Measurements from ENCODE around the gene SYDE1. TPM values are rescaled to one million over a fixed set of nuclear protein-coding genes. Genes with fewer than 3 reads are reported as not detected.

SYDE1 gene
- total RNA-seq, 1 experiment from 2014 or later, result 15.0 TPM

DNA sequence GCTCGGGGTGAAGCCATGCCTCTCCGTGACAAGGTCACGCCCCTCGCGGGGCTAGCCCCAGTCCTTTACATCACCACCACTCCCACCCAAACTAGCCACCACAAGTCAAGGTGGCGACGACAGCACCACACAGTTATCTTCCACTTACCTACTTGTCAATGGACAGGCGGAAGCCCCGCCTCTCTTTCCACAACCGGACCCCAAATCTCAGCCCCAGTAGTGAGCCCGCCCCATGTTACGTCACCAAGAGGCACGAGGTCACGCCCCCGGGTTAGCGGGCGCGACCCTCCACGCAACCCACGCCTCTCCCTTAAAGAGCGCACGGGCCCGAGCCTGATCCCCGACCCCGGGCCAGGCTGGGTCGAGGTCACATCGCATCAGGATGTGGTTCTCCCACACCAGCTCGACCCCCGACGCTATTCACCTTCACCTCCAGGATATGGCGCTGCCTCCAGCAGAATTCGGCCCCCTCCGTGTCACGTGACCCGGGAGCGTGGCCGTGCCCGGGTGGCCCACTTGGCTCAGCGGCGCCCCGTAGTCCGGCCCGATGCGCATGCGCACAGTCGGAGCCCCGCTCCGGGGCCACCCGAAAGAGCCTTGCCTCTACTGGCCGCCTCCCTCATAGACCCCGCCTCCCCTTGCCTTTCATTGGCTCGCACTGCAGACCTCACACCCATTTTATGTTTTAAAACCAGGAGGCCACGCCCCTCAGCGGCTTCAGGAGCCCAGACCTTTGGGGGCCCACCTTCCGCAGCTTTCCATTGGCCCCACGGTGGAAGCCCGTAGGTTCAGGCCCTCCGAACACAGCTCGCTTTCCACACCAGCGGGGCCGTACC, 18.2 kb downstream of the SYDE1 start (continued):
- TF ChIP-seq, protein P1, sequence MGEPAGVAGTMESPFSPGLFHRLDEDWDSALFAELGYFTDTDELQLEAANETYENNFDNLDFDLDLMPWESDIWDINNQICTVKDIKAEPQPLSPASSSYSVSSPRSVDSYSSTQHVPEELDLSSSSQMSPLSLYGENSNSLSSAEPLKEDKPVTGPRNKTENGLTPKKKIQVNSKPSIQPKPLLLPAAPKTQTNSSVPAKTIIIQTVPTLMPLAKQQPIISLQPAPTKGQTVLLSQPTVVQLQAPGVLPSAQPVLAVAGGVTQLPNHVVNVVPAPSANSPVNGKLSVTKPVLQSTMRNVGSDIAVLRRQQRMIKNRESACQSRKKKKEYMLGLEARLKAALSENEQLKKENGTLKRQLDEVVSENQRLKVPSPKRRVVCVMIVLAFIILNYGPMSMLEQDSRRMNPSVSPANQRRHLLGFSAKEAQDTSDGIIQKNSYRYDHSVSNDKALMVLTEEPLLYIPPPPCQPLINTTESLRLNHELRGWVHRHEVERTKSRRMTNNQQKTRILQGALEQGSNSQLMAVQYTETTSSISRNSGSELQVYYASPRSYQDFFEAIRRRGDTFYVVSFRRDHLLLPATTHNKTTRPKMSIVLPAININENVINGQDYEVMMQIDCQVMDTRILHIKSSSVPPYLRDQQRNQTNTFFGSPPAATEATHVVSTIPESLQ (CRISPR knock-in tag; IDR thresholded peaks at IDR 0.05), result no peak
- TF ChIP-seq, protein P2, sequence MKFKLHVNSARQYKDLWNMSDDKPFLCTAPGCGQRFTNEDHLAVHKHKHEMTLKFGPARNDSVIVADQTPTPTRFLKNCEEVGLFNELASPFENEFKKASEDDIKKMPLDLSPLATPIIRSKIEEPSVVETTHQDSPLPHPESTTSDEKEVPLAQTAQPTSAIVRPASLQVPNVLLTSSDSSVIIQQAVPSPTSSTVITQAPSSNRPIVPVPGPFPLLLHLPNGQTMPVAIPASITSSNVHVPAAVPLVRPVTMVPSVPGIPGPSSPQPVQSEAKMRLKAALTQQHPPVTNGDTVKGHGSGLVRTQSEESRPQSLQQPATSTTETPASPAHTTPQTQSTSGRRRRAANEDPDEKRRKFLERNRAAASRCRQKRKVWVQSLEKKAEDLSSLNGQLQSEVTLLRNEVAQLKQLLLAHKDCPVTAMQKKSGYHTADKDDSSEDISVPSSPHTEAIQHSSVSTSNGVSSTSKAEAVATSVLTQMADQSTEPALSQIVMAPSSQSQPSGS (CRISPR knock-in tag; IDR thresholded peaks at IDR 0.05; ENCODE audit: borderline replicate concordance, low read depth), result no peak
- TF ChIP-seq FOXJ3 (CRISPR knock-in tag; IDR thresholded peaks at IDR 0.05; ENCODE audit: borderline replicate concordance) (no peak), GABPB1 (CRISPR knock-in tag; IDR thresholded peaks at IDR 0.05) (peak; percentile 68; the same call in 1 of the 2 replicates), PRRX2 (CRISPR knock-in tag; IDR thresholded peaks at IDR 0.05) (no peak), FOXP1 (CRISPR knock-in tag; IDR thresholded peaks at IDR 0.05; ENCODE audit: borderline replicate concordance) (0 out of 2 replicates have a peak, but pooled peaks have one; percentile 7), TEAD1 (CRISPR knock-in tag; IDR thresholded peaks at IDR 0.05) (peak; percentile 19), NFYB (CRISPR knock-in tag; conservative IDR thresholded peaks at IDR 0.05; ENCODE audit: low read depth) (peak; percentile 85), CREB1 (CRISPR knock-in tag; IDR thresholded peaks at IDR 0.05) (no peak), CBFB (CRISPR knock-in tag; IDR thresholded peaks at IDR 0.05; ENCODE audit: low read depth) (no peak)
- TF ChIP-seq, protein P3, sequence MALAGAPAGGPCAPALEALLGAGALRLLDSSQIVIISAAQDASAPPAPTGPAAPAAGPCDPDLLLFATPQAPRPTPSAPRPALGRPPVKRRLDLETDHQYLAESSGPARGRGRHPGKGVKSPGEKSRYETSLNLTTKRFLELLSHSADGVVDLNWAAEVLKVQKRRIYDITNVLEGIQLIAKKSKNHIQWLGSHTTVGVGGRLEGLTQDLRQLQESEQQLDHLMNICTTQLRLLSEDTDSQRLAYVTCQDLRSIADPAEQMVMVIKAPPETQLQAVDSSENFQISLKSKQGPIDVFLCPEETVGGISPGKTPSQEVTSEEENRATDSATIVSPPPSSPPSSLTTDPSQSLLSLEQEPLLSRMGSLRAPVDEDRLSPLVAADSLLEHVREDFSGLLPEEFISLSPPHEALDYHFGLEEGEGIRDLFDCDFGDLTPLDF (CRISPR knock-in tag; IDR thresholded peaks at IDR 0.05), result no peak
- TF ChIP-seq, protein P4, sequence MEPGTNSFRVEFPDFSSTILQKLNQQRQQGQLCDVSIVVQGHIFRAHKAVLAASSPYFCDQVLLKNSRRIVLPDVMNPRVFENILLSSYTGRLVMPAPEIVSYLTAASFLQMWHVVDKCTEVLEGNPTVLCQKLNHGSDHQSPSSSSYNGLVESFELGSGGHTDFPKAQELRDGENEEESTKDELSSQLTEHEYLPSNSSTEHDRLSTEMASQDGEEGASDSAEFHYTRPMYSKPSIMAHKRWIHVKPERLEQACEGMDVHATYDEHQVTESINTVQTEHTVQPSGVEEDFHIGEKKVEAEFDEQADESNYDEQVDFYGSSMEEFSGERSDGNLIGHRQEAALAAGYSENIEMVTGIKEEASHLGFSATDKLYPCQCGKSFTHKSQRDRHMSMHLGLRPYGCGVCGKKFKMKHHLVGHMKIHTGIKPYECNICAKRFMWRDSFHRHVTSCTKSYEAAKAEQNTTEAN (CRISPR knock-in tag; IDR thresholded peaks at IDR 0.05), result no peak
- TF ChIP-seq, protein P5, sequence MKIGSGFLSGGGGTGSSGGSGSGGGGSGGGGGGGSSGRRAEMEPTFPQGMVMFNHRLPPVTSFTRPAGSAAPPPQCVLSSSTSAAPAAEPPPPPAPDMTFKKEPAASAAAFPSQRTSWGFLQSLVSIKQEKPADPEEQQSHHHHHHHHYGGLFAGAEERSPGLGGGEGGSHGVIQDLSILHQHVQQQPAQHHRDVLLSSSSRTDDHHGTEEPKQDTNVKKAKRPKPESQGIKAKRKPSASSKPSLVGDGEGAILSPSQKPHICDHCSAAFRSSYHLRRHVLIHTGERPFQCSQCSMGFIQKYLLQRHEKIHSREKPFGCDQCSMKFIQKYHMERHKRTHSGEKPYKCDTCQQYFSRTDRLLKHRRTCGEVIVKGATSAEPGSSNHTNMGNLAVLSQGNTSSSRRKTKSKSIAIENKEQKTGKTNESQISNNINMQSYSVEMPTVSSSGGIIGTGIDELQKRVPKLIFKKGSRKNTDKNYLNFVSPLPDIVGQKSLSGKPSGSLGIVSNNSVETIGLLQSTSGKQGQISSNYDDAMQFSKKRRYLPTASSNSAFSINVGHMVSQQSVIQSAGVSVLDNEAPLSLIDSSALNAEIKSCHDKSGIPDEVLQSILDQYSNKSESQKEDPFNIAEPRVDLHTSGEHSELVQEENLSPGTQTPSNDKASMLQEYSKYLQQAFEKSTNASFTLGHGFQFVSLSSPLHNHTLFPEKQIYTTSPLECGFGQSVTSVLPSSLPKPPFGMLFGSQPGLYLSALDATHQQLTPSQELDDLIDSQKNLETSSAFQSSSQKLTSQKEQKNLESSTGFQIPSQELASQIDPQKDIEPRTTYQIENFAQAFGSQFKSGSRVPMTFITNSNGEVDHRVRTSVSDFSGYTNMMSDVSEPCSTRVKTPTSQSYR (CRISPR knock-in tag; IDR thresholded peaks at IDR 0.05), result no peak

DNA sequence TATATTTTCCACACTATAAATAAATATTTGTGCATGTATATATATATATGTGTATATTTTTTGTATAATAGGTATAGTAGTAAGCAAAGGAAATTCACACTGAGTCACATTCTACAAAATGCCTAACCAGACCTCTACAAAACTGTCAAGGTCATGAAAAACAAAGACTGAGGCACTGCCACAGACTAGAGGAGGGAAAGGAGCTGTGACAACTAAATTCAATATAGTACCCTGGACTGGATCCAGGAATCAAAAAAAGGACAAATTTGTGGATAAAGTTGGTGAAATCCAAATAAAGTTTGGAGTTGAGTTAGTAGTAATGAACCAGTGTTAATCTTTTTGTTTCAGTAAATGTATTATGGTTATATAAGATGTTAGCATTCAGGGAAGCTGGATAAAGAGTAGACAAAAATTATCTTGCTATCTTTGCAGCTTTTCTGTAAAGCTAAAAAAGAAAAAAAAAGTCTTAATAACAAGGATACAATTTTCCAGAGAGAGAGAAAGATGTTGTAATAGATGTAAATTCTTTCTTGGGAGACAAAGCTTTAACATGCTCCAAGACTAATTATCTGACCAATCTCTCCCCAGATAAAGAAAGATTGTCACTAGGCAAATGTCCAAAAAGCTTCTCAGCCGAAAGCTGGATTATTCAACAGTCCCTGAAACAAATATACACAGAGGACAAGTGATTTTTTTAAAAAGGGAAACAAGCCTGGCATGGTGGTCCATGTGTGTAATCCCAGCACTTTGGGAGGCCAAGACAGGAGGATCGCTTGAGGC, 19.1 kb downstream of the SYDE1 start:
- peaks cover 6% of the 10 kb centered on the region for H3K36me3 Mint-ChIP-seq
- ChIA-PET POLR2A (no interaction called here), CTCF (interaction anchor here (0.6 to 4.2 kb wide), 14 partner anchors 23 to 429 kb away, joined by 3 to 59 read pairs (median 4); partner anchors contain the start of genes AKAP8L and EPHX3)
- no peak overlapping the region for H3K27ac Mint-ChIP-seq
- H3K4me1 Mint-ChIP-seq, result peaks cover 5% of the 10 kb centered on the region; the same call in 1 of the 2 replicates
- no peaks in the 10 kb centered on the region; the same call in 1 of the 2 replicates for H3K27me3 Mint-ChIP-seq (ENCODE audit: low read depth)
- H3K4me3 Mint-ChIP-seq, result 0 out of 2 replicates have a peak overlapping the region, but pooled peaks have one; percentile 6
- DNase-seq (ENCODE audit: low spot score) (no peak), ATAC-seq (no peak)
- no peaks in the 10 kb centered on the region for H3K9me3 Mint-ChIP-seq
- TF ChIP-seq, protein P5 (CRISPR knock-in tag; IDR thresholded peaks at IDR 0.05), result no peak
- TF ChIP-seq, protein P6, sequence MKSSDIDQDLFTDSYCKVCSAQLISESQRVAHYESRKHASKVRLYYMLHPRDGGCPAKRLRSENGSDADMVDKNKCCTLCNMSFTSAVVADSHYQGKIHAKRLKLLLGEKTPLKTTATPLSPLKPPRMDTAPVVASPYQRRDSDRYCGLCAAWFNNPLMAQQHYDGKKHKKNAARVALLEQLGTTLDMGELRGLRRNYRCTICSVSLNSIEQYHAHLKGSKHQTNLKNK (CRISPR knock-in tag; IDR thresholded peaks at IDR 0.05), result no peak
- no peak for TF ChIP-seq FOXK1 (CRISPR knock-in tag; IDR thresholded peaks at IDR 0.05)
- no peak for TF ChIP-seq HMGA2 (CRISPR knock-in tag; IDR thresholded peaks at IDR 0.05)
- no peak for TF ChIP-seq NR1H2 (CRISPR knock-in tag; IDR thresholded peaks at IDR 0.05)
- no peak for TF ChIP-seq ZNF317 (CRISPR knock-in tag; IDR thresholded peaks at IDR 0.05; ENCODE audit: borderline replicate concordance, low read depth)
